ENCODE measurements around the gene SPOCK1. TPM values are rescaled to one million over a fixed set of nuclear protein-coding genes. Genes with fewer than 3 reads are reported as not detected.

SPOCK1 gene
- polyA plus RNA-seq, 1 experiment: 304 TPM

- TF ChIP-seq CTCF (IDR thresholded peaks at IDR 0.05; ENCODE audit: insufficient read depth, low read depth, low read length): no peak
- Histone ChIP-seq H3K4me3 (ENCODE audit: low read depth, low read length) (no peak overlapping the region), H3K27me3 (ENCODE audit: control insufficient read depth, insufficient read depth, low read length) (no peaks in the 10 kb centered on the region), H3K36me3 (ENCODE audit: control insufficient read depth, insufficient read depth, low read length) (no peaks in the 10 kb centered on the region)
- ChIA-PET POLR2A (no interaction called here), CTCF (interaction anchor here (2.3 kb wide), 1 partner anchor 15 kb away, joined by 10 read pairs; no protein-coding TSS in a partner anchor)
- no peak for DNase-seq (ENCODE audit: low read depth)
These were observed 409.0 kb downstream of the SPOCK1 start for GRCh38 chr5:137090151-137090550.

GRCh38 chr5:137088175-137088574, 411.0 kb downstream of the SPOCK1 start:
- H3K4me3 ChIP-seq (ENCODE audit: low read depth, low read length): no peak overlapping the region
- POLR2A ChIA-PET: no interaction called here
- no peak for TF ChIP-seq CTCF (IDR thresholded peaks at IDR 0.05; ENCODE audit: insufficient read depth, low read depth, low read length)

GRCh38 chr5:137086342-137086741, 412.8 kb downstream of the SPOCK1 start:
- POLR2A ChIA-PET: no interaction called here
- DNase-seq (ENCODE audit: low read depth): no peak
- Histone ChIP-seq H3K36me3 (ENCODE audit: control insufficient read depth, insufficient read depth, low read length) (no peaks in the 10 kb centered on the region), H3K27me3 (ENCODE audit: control insufficient read depth, insufficient read depth, low read length) (no peaks in the 10 kb centered on the region), H3K4me3 (ENCODE audit: low read depth, low read length) (no peak overlapping the region)
- CTCF ChIA-PET: interaction anchor here (1.1 to 4.4 kb wide), 2 partner anchors 10 to 11 kb away, joined by 3 to 24 read pairs; no protein-coding TSS in a partner anchor
- no peak for TF ChIP-seq CTCF (IDR thresholded peaks at IDR 0.05; ENCODE audit: insufficient read depth, low read depth, low read length)

More at GRCh38 chr5:137088175-137088574, 411.0 kb downstream of the SPOCK1 start:
- no peak for DNase-seq (ENCODE audit: low read depth)
- no peaks in the 10 kb centered on the region for H3K27me3 ChIP-seq (ENCODE audit: control insufficient read depth, insufficient read depth, low read length)
- H3K36me3 ChIP-seq (ENCODE audit: control insufficient read depth, insufficient read depth, low read length): no peaks in the 10 kb centered on the region
- CTCF ChIA-PET: interaction anchor here (1.1 kb wide), 1 partner anchor 13 kb away, joined by 3 read pairs; no protein-coding TSS in a partner anchor

- Histone ChIP-seq H3K27me3 (ENCODE audit: control insufficient read depth, insufficient read depth, low read length) (no peaks in the 10 kb centered on the region), H3K36me3 (ENCODE audit: control insufficient read depth, insufficient read depth, low read length) (no peaks in the 10 kb centered on the region), H3K4me3 (ENCODE audit: low read depth, low read length) (no peak overlapping the region)
- POLR2A ChIA-PET: no interaction called here
- CTCF ChIA-PET: interaction anchor here (1.1 to 4.4 kb wide), 2 partner anchors 10 to 12 kb away, joined by 3 to 24 read pairs; no protein-coding TSS in a partner anchor
- TF ChIP-seq CTCF (IDR thresholded peaks at IDR 0.05; ENCODE audit: insufficient read depth, low read depth, low read length): no peak
- no peak for DNase-seq (ENCODE audit: low read depth)
These were observed 413.9 kb downstream of the SPOCK1 start for GRCh38 chr5:137085206-137085605.

GRCh38 chr5:137084016-137084415, 415.1 kb downstream of the SPOCK1 start:
- CTCF ChIA-PET: interaction anchor here (1.3 to 4.4 kb wide), 2 partner anchors 9 to 61 kb away, joined by 4 to 24 read pairs; no protein-coding TSS in a partner anchor
- H3K36me3 ChIP-seq (ENCODE audit: control insufficient read depth, insufficient read depth, low read length): no peaks in the 10 kb centered on the region
- H3K4me3 ChIP-seq (ENCODE audit: low read depth, low read length): no peak overlapping the region
- DNase-seq (ENCODE audit: low read depth): no peak
- no peaks in the 10 kb centered on the region for H3K27me3 ChIP-seq (ENCODE audit: control insufficient read depth, insufficient read depth, low read length)
- POLR2A ChIA-PET: no interaction called here
- TF ChIP-seq CTCF (IDR thresholded peaks at IDR 0.05; ENCODE audit: insufficient read depth, low read depth, low read length): no peak
